IPS-11a (cell line): Measurements from ENCODE around the gene KCNK2.

ENCODE experiments used
- H3K4me3 ChIP-seq: one replicate; pipeline ENCODE4 v1.5.1; 2013; ENCODE audit warnings: low read depth, low read length, control low read depth

Gene KCNK2

GRCh38 chr1:215250913-215251312 lies 168.4 kb downstream of the KCNK2 start:
- H3K4me3 ChIP-seq: no peak overlapping the region

- no peak overlapping the region for H3K4me3 ChIP-seq
These were observed 168.9 kb downstream of the KCNK2 start for GRCh38 chr1:215251428-215251827.

- H3K4me3 ChIP-seq: no peak overlapping the region
These were observed 169.6 kb downstream of the KCNK2 start for GRCh38 chr1:215252164-215252563.

- H3K4me3 ChIP-seq: no peak overlapping the region
These were observed 174.6 kb downstream of the KCNK2 start for GRCh38 chr1:215256936-215257679.

GRCh38 chr1:215260711-215261110 lies 178.2 kb downstream of the KCNK2 start:
- no peak overlapping the region for H3K4me3 ChIP-seq

- no peak overlapping the region for H3K4me3 ChIP-seq
These were observed 179.6 kb downstream of the KCNK2 start for GRCh38 chr1:215262106-215262505.

GRCh38 chr1:215263636-215264035 lies 181.1 kb downstream of the KCNK2 start:
- no peak overlapping the region for H3K4me3 ChIP-seq

GRCh38 chr1:215264649-215265048 lies 182.1 kb downstream of the KCNK2 start:
- H3K4me3 ChIP-seq: no peak overlapping the region

- H3K4me3 ChIP-seq: no peak overlapping the region
These were observed 185.0 kb downstream of the KCNK2 start for GRCh38 chr1:215267495-215267894.

- H3K4me3 ChIP-seq: no peak overlapping the region
These were observed 187.4 kb downstream of the KCNK2 start for GRCh38 chr1:215269955-215270354.

- H3K4me3 ChIP-seq: no peak overlapping the region
These were observed 191.4 kb downstream of the KCNK2 start for GRCh38 chr1:215273838-215274516.

GRCh38 chr1:215276582-215276981 lies 194.0 kb downstream of the KCNK2 start:
- H3K4me3 ChIP-seq: no peak overlapping the region

- no peak overlapping the region for H3K4me3 ChIP-seq
These were observed 195.0 kb downstream of the KCNK2 start for GRCh38 chr1:215277532-215277931.

- H3K4me3 ChIP-seq: no peak overlapping the region
These were observed 197.1 kb downstream of the KCNK2 start for GRCh38 chr1:215279682-215280081.

- H3K4me3 ChIP-seq: no peak overlapping the region
These were observed 200.0 kb downstream of the KCNK2 start for GRCh38 chr1:215282557-215282956.

- no peak overlapping the region for H3K4me3 ChIP-seq
These were observed 202.7 kb downstream of the KCNK2 start for GRCh38 chr1:215285013-215285800.
